ENCODE measurements around the gene HSF2BP. TPM values are rescaled to one million over a fixed set of nuclear protein-coding genes. Genes with fewer than 3 reads are reported as not detected.
A peak's percentile ranks its signal among the peaks of the same experiment; 100 is the strongest.
"Not testable (repeated sequence)": the region's sequence is repeated elsewhere in the genome, so short reads cannot be mapped to it uniquely, and the experiment has no call there.

Gene HSF2BP
- total and polyA plus RNA-seq, 5 donors: 0.18 to 0.42 (median 0.34) TPM

GRCh38 chr21:43618940-43619339 is 40.3 kb downstream of the HSF2BP start:
- WGBS: 98% methylated on average over 4 of the region's 4 CpGs
- intact Hi-C loops (cut with DNase I): no loop called here
- H3K4me1 ChIP-seq (ENCODE audit: control insufficient read depth, insufficient read depth, low read length): no peaks in the 10 kb centered on the region

GRCh38 chr21:43616861-43617260 is 42.4 kb downstream of the HSF2BP start:
- H3K27me3 ChIP-seq (ENCODE audit: control insufficient read depth, insufficient read depth); H3K9me3 ChIP-seq (ENCODE audit: control insufficient read depth, low read length); H3K27ac ChIP-seq (ENCODE audit: low read length); H3K4me1 ChIP-seq (ENCODE audit: control insufficient read depth, insufficient read depth, low read length); H3K4me3 ChIP-seq (ENCODE audit: low read length); ATAC-seq; DNase-seq; intact Hi-C loops (cut with DNase I): not testable (repeated sequence)
- 73% methylated on average over 3 of the region's 3 CpGs for WGBS

More at GRCh38 chr21:43618940-43619339, 40.3 kb downstream of the HSF2BP start:
- H3K27ac ChIP-seq (ENCODE audit: low read length): no peak overlapping the region
- DNase-seq: no peak
- ATAC-seq: no peak
- H3K9me3 ChIP-seq (ENCODE audit: control insufficient read depth, low read length): peaks cover 2% of the 10 kb centered on the region
- H3K4me3 ChIP-seq (ENCODE audit: low read length): no peak overlapping the region
- H3K27me3 ChIP-seq (ENCODE audit: control insufficient read depth, insufficient read depth): no peaks in the 10 kb centered on the region

- no peaks in the 10 kb centered on the region for H3K27me3 ChIP-seq (ENCODE audit: control insufficient read depth, insufficient read depth)
- H3K4me3 ChIP-seq (ENCODE audit: low read length): no peak overlapping the region
- WGBS: 75% methylated on average over 5 of the region's 5 CpGs
- H3K27ac ChIP-seq (ENCODE audit: low read length): no peak overlapping the region
- peaks cover 2% of the 10 kb centered on the region for H3K9me3 ChIP-seq (ENCODE audit: control insufficient read depth, low read length)
- intact Hi-C loops (cut with DNase I): no loop called here
- no peaks in the 10 kb centered on the region for H3K4me1 ChIP-seq (ENCODE audit: control insufficient read depth, insufficient read depth, low read length)
- ATAC-seq (no peak), DNase-seq (no peak)
Observed at GRCh38 chr21:43614839-43615238, 44.4 kb downstream of the HSF2BP start.

GRCh38 chr21:43613755-43614638 is 45.3 kb downstream of the HSF2BP start:
- H3K9me3 ChIP-seq (ENCODE audit: control insufficient read depth, low read length): no peaks in the 10 kb centered on the region
- 73% methylated on average over 8 of the region's 8 CpGs for WGBS
- no peaks in the 10 kb centered on the region for H3K27me3 ChIP-seq (ENCODE audit: control insufficient read depth, insufficient read depth)
- ATAC-seq (no peak), DNase-seq (no peak)
- H3K4me3 ChIP-seq (ENCODE audit: low read length): no peak overlapping the region
- H3K27ac ChIP-seq (ENCODE audit: low read length): no peak overlapping the region
- H3K4me1 ChIP-seq (ENCODE audit: control insufficient read depth, insufficient read depth, low read length): peaks cover 5% of the 10 kb centered on the region
- intact Hi-C loops (cut with DNase I): no loop called here

GRCh38 chr21:43611598-43612369 is 47.5 kb downstream of the HSF2BP start:
- Histone ChIP-seq H3K9me3 (ENCODE audit: control insufficient read depth, low read length) (no peaks in the 10 kb centered on the region), H3K27me3 (ENCODE audit: control insufficient read depth, insufficient read depth) (no peaks in the 10 kb centered on the region), H3K4me3 (ENCODE audit: low read length) (no peak overlapping the region), H3K27ac (ENCODE audit: low read length) (no peak overlapping the region), H3K4me1 (ENCODE audit: control insufficient read depth, insufficient read depth, low read length) (peaks cover 5% of the 10 kb centered on the region)
- 42% methylated on average over 8 of the region's 8 CpGs for WGBS
- peak; percentile 71 to 89 (median 86) for DNase-seq
- intact Hi-C loops (cut with DNase I): no loop called here
- ATAC-seq: peak; percentile 77 to 89

- ATAC-seq (peak; percentile 38 to 54), DNase-seq (peak in 1 of 3 donors; percentile 39)
- Histone ChIP-seq H3K27me3 (ENCODE audit: control insufficient read depth, insufficient read depth) (no peaks in the 10 kb centered on the region), H3K4me1 (ENCODE audit: control insufficient read depth, insufficient read depth, low read length) (peaks cover 9% of the 10 kb centered on the region), H3K9me3 (ENCODE audit: control insufficient read depth, low read length) (no peaks in the 10 kb centered on the region), H3K27ac (ENCODE audit: low read length) (no peak overlapping the region), H3K4me3 (ENCODE audit: low read length) (no peak overlapping the region)
- intact Hi-C loops (cut with DNase I): no loop called here
- WGBS: 31% methylated on average over 8 of the region's 8 CpGs
Observed at GRCh38 chr21:43609501-43610340, 49.6 kb downstream of the HSF2BP start.

- no peak for DNase-seq
- peaks cover 9% of the 10 kb centered on the region for H3K4me1 ChIP-seq (ENCODE audit: control insufficient read depth, insufficient read depth, low read length)
- H3K27ac ChIP-seq (ENCODE audit: low read length): no peak overlapping the region
- no peaks in the 10 kb centered on the region for H3K27me3 ChIP-seq (ENCODE audit: control insufficient read depth, insufficient read depth)
- no peak for ATAC-seq
- H3K4me3 ChIP-seq (ENCODE audit: low read length): no peak overlapping the region
- H3K9me3 ChIP-seq (ENCODE audit: control insufficient read depth, low read length): no peaks in the 10 kb centered on the region
- 55% methylated on average over 2 of the region's 2 CpGs for WGBS
- intact Hi-C loops (cut with DNase I): no loop called here
Observed at GRCh38 chr21:43608664-43609063, 50.6 kb downstream of the HSF2BP start.

- 68% methylated on average over 3 of the region's 3 CpGs for WGBS
- Histone ChIP-seq H3K4me1 (ENCODE audit: control insufficient read depth, insufficient read depth, low read length) (peaks cover 9% of the 10 kb centered on the region), H3K27me3 (ENCODE audit: control insufficient read depth, insufficient read depth) (no peaks in the 10 kb centered on the region), H3K27ac (ENCODE audit: low read length) (no peak overlapping the region), H3K9me3 (ENCODE audit: control insufficient read depth, low read length) (no peaks in the 10 kb centered on the region), H3K4me3 (ENCODE audit: low read length) (no peak overlapping the region)
- ATAC-seq (no peak), DNase-seq (no peak)
- intact Hi-C loops (cut with DNase I): no loop called here
Observed at GRCh38 chr21:43608225-43608624, 51.1 kb downstream of the HSF2BP start.

GRCh38 chr21:43605320-43606215 is 53.7 kb downstream of the HSF2BP start:
- DNase-seq (peak in 1 of 3 donors; percentile 60), ATAC-seq (no peak)
- intact Hi-C loops (cut with DNase I): no loop called here
- Histone ChIP-seq H3K4me1 (ENCODE audit: control insufficient read depth, insufficient read depth, low read length) (peaks cover 9% of the 10 kb centered on the region), H3K4me3 (ENCODE audit: low read length) (no peak overlapping the region), H3K27ac (ENCODE audit: low read length) (no peak overlapping the region), H3K27me3 (ENCODE audit: control insufficient read depth, insufficient read depth) (no peaks in the 10 kb centered on the region), H3K9me3 (ENCODE audit: control insufficient read depth, low read length) (no peaks in the 10 kb centered on the region)
- 83% methylated on average over 15 of the region's 15 CpGs for WGBS
